MG63 (cell line): Measurements from ENCODE around the gene EEF1AKMT2. TPM values are rescaled to one million over a fixed set of nuclear protein-coding genes. Genes with fewer than 3 reads are reported as not detected.

ENCODE experiments used
- total RNA-seq: library from RNA; depleted of rRNA; stranded (reverse); fragments of >200 nt; shearing (Covaris generic); gene quantifications from 2 replicates; pipeline ENCODE4 v1.2.3, GENCODE V29; 2014; ENCODE audit warnings: low replicate concordance; rRNA removed

Gene EEF1AKMT2
- total RNA-seq, 1 experiment from 2014 or later: 23.1 TPM

Other genes with a start within 250 kb of the EEF1AKMT2 start
- 14.4 and 15.8 TPM in 2 replicates for gene FAM53B, start 47.5 kb downstream of the EEF1AKMT2 start, total RNA-seq
- gene ABRAXAS2, start 9.9 kb upstream of the EEF1AKMT2 start, total RNA-seq: 17.6 and 23.7 TPM in 2 replicates
- gene ZRANB1, start 150.2 kb upstream of the EEF1AKMT2 start, total RNA-seq: 20.9 and 24.4 TPM in 2 replicates